SK-N-SH (cell line): ENCODE data around the gene NPM1. TPM values are rescaled to one million over a fixed set of nuclear protein-coding genes. Genes with fewer than 3 reads are reported as not detected.
"Not testable (repeated sequence)": the region's sequence is repeated elsewhere in the genome, so short reads cannot be mapped to it uniquely, and the experiment has no call there.

Experiments used
- CTCF ChIA-PET: fragments of 300-600, 350-600 bp; formaldehyde crosslinking; extraction: SDS; loops from one replicate; lab custom pipeline; 2021; lab: Yijun Ruan, JAX
- POLR2A ChIA-PET: fragments of 350-600 bp; sonication (Branson Sonifier 250); formaldehyde crosslinking; extraction: SDS; loops from one replicate; lab custom pipeline; 2020; ENCODE audit warnings: antibody characterized with exemption, inconsistent platforms; lab: Yijun Ruan, JAX
- DNase-seq: peaks from one replicate; pipeline ENCODE4 v3.0.0; 2012
- H2AFZ ChIP-seq: fragments of 200-600 bp; sonication (generic); 2 replicates; pipeline ENCODE4 v1.8.1; 2016; ENCODE audit warnings: antibody characterized with exemption, mild to moderate bottlenecking, low read depth
- H3F3A ChIP-seq: fragments of 200-600 bp; sonication (generic); replicated peaks from 2 replicates; pipeline ENCODE3; 2016; ENCODE audit warnings: antibody characterized with exemption, mild to moderate bottlenecking; ENCODE audit not compliant: insufficient read depth
- H3K27ac ChIP-seq, 2 experiments: fragments of 200-500 bp in 1 of 2; fragments of 200-600 bp in 1 of 2; sonication (Bioruptor generic) in 1 of 2; sonication (generic), shearing (Covaris generic) in 1 of 2; 2 replicates each; pipeline versions ENCODE4 v1.5.1 to v1.6.1; 2014 to 2016; ENCODE audit warnings: low read depth in 2 of 2, inconsistent platforms in 1 of 2, low read length in 1 of 2, mild to moderate bottlenecking in 1 of 2, mixed read lengths in 1 of 2
- H3K27me3 ChIP-seq: fragments of 200-600 bp; sonication (generic), shearing (Covaris generic); 2 replicates; pipeline ENCODE4 v1.6.1; 2016; ENCODE audit warnings: mixed run types; ENCODE audit not compliant: insufficient read depth
- H3K36me3 ChIP-seq, 2 experiments: fragments of 200-500 bp in 1 of 2; fragments of 200-600 bp in 1 of 2; sonication (Bioruptor generic) in 1 of 2; sonication (generic) in 1 of 2; replicated peaks in 1 of 2; 2 replicates each; pipeline versions ENCODE3 to v1.5.1; 2014 to 2016; ENCODE audit warnings: low read length in 1 of 2, mild to moderate bottlenecking in 1 of 2; ENCODE audit not compliant: insufficient read depth in 2 of 2, control insufficient read depth in 1 of 2
- H3K4me1 ChIP-seq, 2 experiments: fragments of 200-500 bp in 1 of 2; fragments of 200-600 bp in 1 of 2; sonication (Bioruptor generic) in 1 of 2; sonication (generic), shearing (Covaris generic) in 1 of 2; 2 replicates each; pipeline versions ENCODE4 v1.5.1 to v1.6.1; 2014 to 2016; ENCODE audit warnings: low read depth in 1 of 2, low read length in 1 of 2, mixed run types in 1 of 2; ENCODE audit not compliant: insufficient read depth in 2 of 2, control insufficient read depth in 1 of 2
- H3K4me2 ChIP-seq: fragments of 200-600 bp; sonication (generic), shearing (Covaris generic); 2 replicates; pipeline ENCODE4 v1.6.1; 2017; ENCODE audit warnings: mixed run types
- H3K4me3 ChIP-seq, 2 experiments: fragments of 200-500 bp in 1 of 2; fragments of 200-600 bp in 1 of 2; sonication (Bioruptor generic) in 1 of 2; sonication (generic), shearing (Covaris generic) in 1 of 2; 2 replicates each; pipeline versions ENCODE4 v1.5.1 to v1.8.1; 2014 to 2016; ENCODE audit warnings: low read depth in 2 of 2, inconsistent platforms in 1 of 2, low read length in 1 of 2, mild to moderate bottlenecking in 1 of 2, mixed read lengths in 1 of 2, moderate library complexity in 1 of 2
- H3K79me2 ChIP-seq: fragments of 200-600 bp; sonication (generic); 2 replicates; pipeline ENCODE4 v1.8.1; 2017; ENCODE audit warnings: mild to moderate bottlenecking; ENCODE audit not compliant: insufficient read depth
- H3K9ac ChIP-seq: fragments of 200-600 bp; sonication (generic); 2 replicates; pipeline ENCODE4 v1.6.1; 2017; ENCODE audit warnings: mixed run types
- H3K9me2 ChIP-seq: fragments of 200-600 bp; sonication (generic); 2 replicates; pipeline ENCODE4 v1.6.1; 2017; ENCODE audit warnings: mixed run types
- H3K9me3 ChIP-seq: fragments of 200-600 bp; sonication (generic); 2 replicates; pipeline ENCODE4 v1.6.1; 2017; ENCODE audit warnings: mixed run types, mild to moderate bottlenecking, moderate library complexity
- H4K20me1 ChIP-seq: fragments of 200-600 bp; sonication (generic); 2 replicates; pipeline ENCODE4 v1.6.1; 2017; ENCODE audit warnings: mild to moderate bottlenecking, mixed run types; ENCODE audit not compliant: insufficient read depth
- NRF1 ChIP-seq: IDR thresholded peaks from 2 replicates; pipeline ENCODE4 v1.6.1; 2012; ENCODE audit warnings: low read depth, mild to moderate bottlenecking, low read length
- POLR2AphosphoS5 ChIP-seq: IDR thresholded peaks from 2 replicates; pipeline ENCODE4 v1.6.1; 2012; ENCODE audit warnings: low read depth, low read length
- TEAD4 ChIP-seq: IDR thresholded peaks from 2 replicates; pipeline ENCODE4 v1.4.0; 2012; ENCODE audit warnings: mild to moderate bottlenecking, borderline replicate concordance; ENCODE audit not compliant: insufficient read depth
- WGBS: methylation state at CpG from one replicate; pipeline ENCODE4 v1.1.6; 2017; ENCODE audit warnings: low lambda C conversion rate; 5-methylcytosine and 5-hydroxymethylcytosine counted together
- polyA plus RNA-seq, 3 experiments: library from polyadenylated mRNA; depleted of rRNA; stranded (reverse); fragments of >200 nt; gene quantifications; 2 replicates each; pipeline ENCODE4 v1.2.3, GENCODE V29; 2012

The NPM1 gene
- polyA plus RNA-seq, 1 of the 3 experiments (the other 2 are of a cell fraction) = 4,764 TPM

- Histone ChIP-seq H3K4me3 (no peak overlapping the region), H2AFZ (no peak overlapping the region), H3K36me3 (peaks cover 49 to 62% of the 10 kb centered on the region in 2 experiments), H3K9me2 (no peaks in the 10 kb centered on the region), H3K4me2 (no peak overlapping the region), H3F3A (peaks cover 90% of the 10 kb centered on the region), H3K27ac (no peak overlapping the region), H3K9me3 (no peaks in the 10 kb centered on the region), H3K4me1 (peaks cover under 1 to 6% of the 10 kb centered on the region in 2 experiments; a peak in 2 of 4 replicates), H3K9ac (no peak overlapping the region), H3K79me2 (peaks cover 49% of the 10 kb centered on the region), H4K20me1 (peaks cover 99% of the 10 kb centered on the region), H3K27me3 (no peaks in the 10 kb centered on the region)
- ChIA-PET POLR2A (no interaction called here), CTCF (interaction anchor here (0.6 to 1.4 kb wide), 6 partner anchors 202 to 594 kb away, joined by 3 to 4 read pairs (median 3); no protein-coding TSS in a partner anchor)
- TF ChIP-seq NRF1 (no peak), POLR2AphosphoS5 (peak; percentile 25; the same call in 1 of the 2 replicates)
- 96% methylated on average over 3 of the region's 3 CpGs for WGBS
- DNase-seq = no peak
These were observed 25.7 kb downstream of the NPM1 start for GRCh38 chr5:171413153-171413910.

- peaks cover 43 to 55% of the 10 kb centered on the region in 2 experiments for H3K36me3 ChIP-seq
These were observed 26.3 kb downstream of the NPM1 start for GRCh38 chr5:171413993-171414392.

DNA sequence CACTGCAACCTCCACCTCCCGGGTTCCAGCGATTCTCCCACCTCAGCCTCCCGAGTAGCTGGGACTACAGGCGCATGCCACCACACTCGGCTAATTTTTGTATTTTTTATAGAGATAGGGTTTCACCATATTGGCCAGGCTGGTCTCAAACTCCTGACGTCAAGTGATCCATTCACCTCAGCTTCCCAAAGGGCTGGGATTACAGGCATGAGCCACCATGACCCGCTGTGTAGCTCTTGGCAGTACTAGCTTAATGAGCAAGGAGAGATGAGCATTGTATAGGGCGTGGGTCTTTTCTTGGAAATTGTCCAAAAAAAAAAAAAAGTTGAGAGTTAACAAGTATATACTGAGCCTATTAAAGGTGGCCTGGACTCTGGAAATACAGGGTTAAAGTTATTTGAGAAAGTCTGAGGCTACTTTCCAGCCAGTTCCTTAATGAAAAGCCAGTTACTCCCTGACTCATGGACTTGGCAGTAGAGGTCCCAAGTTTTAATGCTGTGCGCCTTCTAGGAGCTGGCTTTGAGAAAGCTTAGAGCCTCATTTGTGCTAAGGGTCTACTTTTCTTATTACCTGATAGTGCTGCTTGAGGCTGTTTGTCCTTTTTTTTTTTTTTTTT lies 27.6 kb downstream of the NPM1 start:
- no peak for DNase-seq
- Histone ChIP-seq H3K4me1 (peaks cover 1 to 11% of the 10 kb centered on the region in 2 experiments; a peak in 1 of 4 replicates), H3K27ac (no peak overlapping the region)
- TF ChIP-seq TEAD4 (no peak), POLR2AphosphoS5 (peak; percentile 23; the same call in 1 of the 2 replicates)
- TF ChIP-seq, all 33 proteins: peak for 1
- H3K36me3 ChIP-seq = peaks cover 36 to 45% of the 10 kb centered on the region in 2 experiments
- ChIA-PET CTCF (interaction anchor here (0.6 to 1.7 kb wide), 4 partner anchors 23 to 497 kb away, joined by 3 to 6 read pairs (median 4); no protein-coding TSS in a partner anchor), POLR2A (interaction anchor here (0.7 kb wide), 2 partner anchors 208 to 444 kb away, joined by 3 read pairs; no protein-coding TSS in a partner anchor)
- no peaks in the 10 kb centered on the region for H3K9me3 ChIP-seq
- 94% methylated on average over 9 of the region's 9 CpGs for WGBS
- no peaks in the 10 kb centered on the region for H3K27me3 ChIP-seq
- H3K4me3 ChIP-seq = no peak overlapping the region
- H3K4me2 ChIP-seq = no peak overlapping the region
- H3F3A ChIP-seq = peaks cover 77% of the 10 kb centered on the region
- peaks cover 30% of the 10 kb centered on the region for H3K79me2 ChIP-seq
- H2AFZ ChIP-seq = no peak overlapping the region
- no peak overlapping the region for H3K9ac ChIP-seq
- no peaks in the 10 kb centered on the region for H3K9me2 ChIP-seq
- peaks cover 91% of the 10 kb centered on the region for H4K20me1 ChIP-seq

More at GRCh38 chr5:171413993-171414392, 26.3 kb downstream of the NPM1 start:
- H3K4me1 ChIP-seq, H3K9ac ChIP-seq, H3K9me2 ChIP-seq, H3K4me3 ChIP-seq, H2AFZ ChIP-seq, POLR2A ChIA-PET, H3K4me2 ChIP-seq, H3K27me3 ChIP-seq, H3K27ac ChIP-seq, H3K9me3 ChIP-seq, DNase-seq: not testable (repeated sequence)
- Histone ChIP-seq H3F3A (peaks cover 88% of the 10 kb centered on the region), H3K79me2 (peaks cover 43% of the 10 kb centered on the region), H4K20me1 (peaks cover 99% of the 10 kb centered on the region)
- CTCF ChIA-PET = interaction anchor here (0.6 to 1.4 kb wide), 4 partner anchors 201 to 523 kb away, joined by 3 to 4 read pairs (median 3); no protein-coding TSS in a partner anchor
- 93% methylated on average over 5 of the region's 5 CpGs for WGBS
